ENCODE measurements around the gene COG5.

COG5 gene

GRCh38 chr7:107394276-107394675, 169.4 kb downstream of the COG5 start:
- DNase-seq (ENCODE audit: low spot score) = peak; percentile 47

GRCh38 chr7:107392830-107393229, 170.9 kb downstream of the COG5 start:
- DNase-seq (ENCODE audit: low spot score) = peak; percentile 11

GRCh38 chr7:107390916-107391315, 172.8 kb downstream of the COG5 start:
- DNase-seq (ENCODE audit: low spot score) = no peak

- DNase-seq (ENCODE audit: low spot score) = no peak
Measured at GRCh38 chr7:107388604-107389003, 175.1 kb downstream of the COG5 start.

GRCh38 chr7:107387573-107388219, 176.0 kb downstream of the COG5 start:
- no peak for DNase-seq (ENCODE audit: low spot score)

- no peak for DNase-seq (ENCODE audit: low spot score)
Measured at GRCh38 chr7:107387128-107387527, 176.6 kb downstream of the COG5 start.

- no peak for DNase-seq (ENCODE audit: low spot score)
Measured at GRCh38 chr7:107386548-107387102, 177.1 kb downstream of the COG5 start.

- no peak for DNase-seq (ENCODE audit: low spot score)
Measured at GRCh38 chr7:107384025-107384424, 179.7 kb downstream of the COG5 start.

GRCh38 chr7:107383203-107383602, 180.5 kb downstream of the COG5 start:
- no peak for DNase-seq (ENCODE audit: low spot score)

- no peak for DNase-seq (ENCODE audit: low spot score)
Measured at GRCh38 chr7:107381453-107381852, 182.3 kb downstream of the COG5 start.

- no peak for DNase-seq (ENCODE audit: low spot score)
Measured at GRCh38 chr7:107373354-107373753, 190.4 kb downstream of the COG5 start.

GRCh38 chr7:107372298-107372697, 191.4 kb downstream of the COG5 start:
- DNase-seq (ENCODE audit: low spot score) = peak; percentile 49

- no peak for DNase-seq (ENCODE audit: low spot score)
Measured at GRCh38 chr7:107370816-107371215, 192.9 kb downstream of the COG5 start.

GRCh38 chr7:107364787-107365186, 198.9 kb downstream of the COG5 start:
- no peak for DNase-seq (ENCODE audit: low spot score)

- DNase-seq (ENCODE audit: low spot score) = no peak
Measured at GRCh38 chr7:107359520-107360316, 204.0 kb downstream of the COG5 start.

GRCh38 chr7:107355616-107356015, 208.1 kb downstream of the COG5 start:
- DNase-seq (ENCODE audit: low spot score) = peak; percentile 14

GRCh38 chr7:107354640-107355039, 209.1 kb downstream of the COG5 start:
- no peak for DNase-seq (ENCODE audit: low spot score)

- DNase-seq (ENCODE audit: low spot score) = peak; percentile 6
Measured at GRCh38 chr7:107353701-107354100, 210.0 kb downstream of the COG5 start.

- DNase-seq (ENCODE audit: low spot score) = no peak
Measured at GRCh38 chr7:107345898-107346297, 217.8 kb downstream of the COG5 start.

GRCh38 chr7:107344799-107345198, 218.9 kb downstream of the COG5 start:
- no peak for DNase-seq (ENCODE audit: low spot score)

GRCh38 chr7:107344286-107344685, 219.4 kb downstream of the COG5 start:
- DNase-seq (ENCODE audit: low spot score) = no peak

- no peak for DNase-seq (ENCODE audit: low spot score)
Measured at GRCh38 chr7:107338080-107338479, 225.6 kb downstream of the COG5 start.

All from AG08395 (cell line).